ENCODE measurements around the gene GNAL.
"Not testable (repeated sequence)": the region's sequence is repeated elsewhere in the genome, so short reads cannot be mapped to it uniquely, and the experiment has no call there.

The GNAL gene

GRCh38 chr18:11885278-11885947, 196.3 kb downstream of the GNAL start:
- no peak for DNase-seq

GRCh38 chr18:11886577-11887110, 197.6 kb downstream of the GNAL start:
- DNase-seq, result no peak

GRCh38 chr18:11887328-11888128, 198.5 kb downstream of the GNAL start:
- no peak for DNase-seq

- DNase-seq, result no peak
These were observed 199.7 kb downstream of the GNAL start for GRCh38 chr18:11888726-11889125.

GRCh38 chr18:11889284-11889683, 200.2 kb downstream of the GNAL start:
- no peak for DNase-seq

- no peak for DNase-seq
These were observed 202.7 kb downstream of the GNAL start for GRCh38 chr18:11891737-11892136.

- DNase-seq, result not testable (repeated sequence)
These were observed 203.4 kb downstream of the GNAL start for GRCh38 chr18:11892438-11892837.

- no peak for DNase-seq
These were observed 208.7 kb downstream of the GNAL start for GRCh38 chr18:11897781-11898180.

- DNase-seq, result no peak
These were observed 210.0 kb downstream of the GNAL start for GRCh38 chr18:11899063-11899462.

GRCh38 chr18:11901826-11902438, 212.9 kb downstream of the GNAL start:
- DNase-seq, result no peak

- DNase-seq, result no peak
These were observed 213.6 kb downstream of the GNAL start for GRCh38 chr18:11902522-11903292.

- DNase-seq, result no peak
These were observed 216.5 kb downstream of the GNAL start for GRCh38 chr18:11905613-11906012.

- no peak for DNase-seq
These were observed 217.1 kb downstream of the GNAL start for GRCh38 chr18:11906176-11906575.

GRCh38 chr18:11906926-11907874, 218.1 kb downstream of the GNAL start:
- DNase-seq, result no peak

GRCh38 chr18:11908182-11909060, 219.4 kb downstream of the GNAL start, which contains the start of gene MPPE1:
MPPE1 (minus strand) TSS chr18:11908317; CDS start chr18:11897264, 11,053 bp downstream.
- DNase-seq, result peak; percentile 83

- no peak for DNase-seq
These were observed 220.0 kb downstream of the GNAL start for GRCh38 chr18:11909061-11909455.

- no peak for DNase-seq
These were observed 220.5 kb downstream of the GNAL start for GRCh38 chr18:11909591-11910026.

- not testable (repeated sequence) for DNase-seq
These were observed 227.8 kb downstream of the GNAL start for GRCh38 chr18:11916880-11917279.

- DNase-seq, result not testable (repeated sequence)
These were observed 230.5 kb downstream of the GNAL start for GRCh38 chr18:11919522-11919921.

GRCh38 chr18:11923450-11923849, 234.4 kb downstream of the GNAL start:
- DNase-seq, result no peak
